ENCODE results near the gene ESR2.

GRCh38 chr14:64060199-64060545 is 234.0 kb downstream of the ESR2 start:
- TF ChIP-seq CTCF (IDR thresholded peaks at IDR 0.05) (no peak), YY1 (IDR thresholded peaks at IDR 0.05; ENCODE audit: low read depth) (no peak), ELF1 (IDR thresholded peaks at IDR 0.05) (no peak), NFIC (IDR thresholded peaks at IDR 0.05; ENCODE audit: borderline replicate concordance) (no peak), RCOR1 (IDR thresholded peaks at IDR 0.05; ENCODE audit: low read length) (no peak), POLR2AphosphoS5 (IDR thresholded peaks at IDR 0.05; ENCODE audit: low read depth, low read length) (no peak), TAF1 (IDR thresholded peaks at IDR 0.05; ENCODE audit: borderline replicate concordance, low read depth, low read length) (no peak), RXRA (IDR thresholded peaks at IDR 0.05; ENCODE audit: borderline replicate concordance, low read depth) (no peak), REST (IDR thresholded peaks at IDR 0.05; ENCODE audit: low read depth, low read length) (no peak), IRF3 (IDR thresholded peaks at IDR 0.05; ENCODE audit: low read depth, low read length) (no peak), EP300 (IDR thresholded peaks at IDR 0.05; ENCODE audit: borderline replicate concordance in 1 of 2, low read depth in 1 of 2, low read length in 1 of 2) (no peak), NRF1 (IDR thresholded peaks at IDR 0.05; ENCODE audit: low read depth, low read length) (no peak)

All from SK-N-SH (cell line).